GM11168 (cell line): ENCODE measurements around the gene OBSCN.

Source experiments
- in situ Hi-C: fragments of 300-500 bp; cut with MboI; formaldehyde crosslinking; loops from one replicate; pipeline ENCODE4 v1.12.0; 2022; ENCODE audit warnings: low sequenced_read_pairs; ENCODE audit not compliant: unreplicated experiment

OBSCN gene

DNA sequence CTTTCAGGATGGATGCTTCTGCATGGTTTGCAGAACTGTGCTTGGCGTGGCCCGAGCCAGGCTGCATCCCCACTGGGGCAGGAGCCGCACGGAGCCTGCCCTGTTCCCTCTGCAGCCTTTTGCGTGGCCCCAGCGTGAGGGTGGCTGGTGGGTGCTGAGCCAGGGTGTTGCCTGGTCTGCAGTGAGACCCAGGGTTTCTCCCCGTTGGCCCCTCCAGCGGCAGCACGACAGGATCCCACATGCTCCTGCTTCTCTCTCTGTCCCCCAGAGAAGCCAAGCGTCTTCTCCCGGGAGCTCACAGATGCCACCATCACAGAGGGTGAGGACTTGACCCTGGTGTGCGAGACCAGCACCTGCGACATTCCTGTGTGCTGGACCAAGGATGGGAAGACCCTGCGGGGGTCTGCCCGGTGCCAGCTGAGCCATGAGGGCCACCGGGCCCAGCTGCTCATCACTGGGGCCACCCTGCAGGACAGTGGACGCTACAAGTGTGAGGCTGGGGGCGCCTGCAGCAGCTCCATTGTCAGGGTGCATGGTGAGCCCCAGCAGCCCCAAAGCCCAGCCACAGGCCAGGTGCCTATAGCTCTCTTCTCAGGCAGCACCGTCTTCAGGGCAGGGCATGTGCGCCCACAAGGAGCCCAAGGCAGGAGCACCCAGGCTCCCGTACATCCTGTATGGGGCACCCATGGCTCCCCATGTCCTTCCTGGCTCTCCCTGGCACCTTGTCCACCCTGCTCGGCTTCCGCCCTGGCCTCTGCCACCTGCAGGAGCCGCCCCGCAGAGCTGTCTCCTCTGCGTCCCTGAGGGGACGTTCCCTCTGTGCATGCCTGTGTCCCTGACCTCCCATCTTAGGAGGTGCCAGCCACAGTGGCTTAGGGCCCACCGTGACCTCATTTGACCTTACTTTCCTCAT, 78.9 kb downstream of the OBSCN start:
- in situ Hi-C loops, result no loop called here

DNA sequence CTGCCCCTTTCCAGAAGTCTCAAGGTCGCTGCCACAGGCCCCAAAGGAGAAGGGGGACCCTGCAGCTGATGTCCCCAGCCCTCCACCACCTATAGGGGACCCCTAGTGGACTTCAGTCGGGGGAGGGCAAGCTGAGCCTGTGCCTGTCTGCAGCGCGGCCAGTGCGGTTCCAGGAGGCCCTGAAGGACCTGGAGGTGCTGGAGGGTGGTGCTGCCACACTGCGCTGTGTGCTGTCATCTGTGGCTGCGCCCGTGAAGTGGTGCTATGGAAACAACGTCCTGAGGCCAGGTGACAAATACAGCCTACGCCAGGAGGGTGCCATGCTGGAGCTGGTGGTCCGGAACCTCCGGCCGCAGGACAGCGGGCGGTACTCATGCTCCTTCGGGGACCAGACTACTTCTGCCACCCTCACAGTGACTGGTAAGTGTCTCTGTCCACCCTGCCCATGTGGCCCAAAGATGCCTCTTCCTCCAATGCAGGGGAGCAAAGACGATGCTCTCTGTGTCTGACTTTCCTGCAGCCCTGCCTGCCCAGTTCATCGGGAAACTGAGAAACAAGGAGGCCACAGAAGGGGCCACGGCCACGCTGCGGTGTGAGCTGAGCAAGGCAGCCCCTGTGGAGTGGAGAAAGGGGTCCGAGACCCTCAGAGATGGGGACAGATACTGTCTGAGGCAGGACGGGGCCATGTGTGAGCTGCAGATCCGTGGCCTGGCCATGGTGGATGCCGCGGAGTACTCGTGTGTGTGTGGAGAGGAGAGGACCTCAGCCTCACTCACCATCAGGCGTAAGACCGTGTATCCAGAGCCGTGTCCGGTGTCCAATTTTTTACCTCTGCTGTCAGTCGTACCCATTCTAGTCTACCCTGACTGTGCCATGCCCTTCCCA, 79.9 kb downstream of the OBSCN start:
- in situ Hi-C loops, result no loop called here

DNA sequence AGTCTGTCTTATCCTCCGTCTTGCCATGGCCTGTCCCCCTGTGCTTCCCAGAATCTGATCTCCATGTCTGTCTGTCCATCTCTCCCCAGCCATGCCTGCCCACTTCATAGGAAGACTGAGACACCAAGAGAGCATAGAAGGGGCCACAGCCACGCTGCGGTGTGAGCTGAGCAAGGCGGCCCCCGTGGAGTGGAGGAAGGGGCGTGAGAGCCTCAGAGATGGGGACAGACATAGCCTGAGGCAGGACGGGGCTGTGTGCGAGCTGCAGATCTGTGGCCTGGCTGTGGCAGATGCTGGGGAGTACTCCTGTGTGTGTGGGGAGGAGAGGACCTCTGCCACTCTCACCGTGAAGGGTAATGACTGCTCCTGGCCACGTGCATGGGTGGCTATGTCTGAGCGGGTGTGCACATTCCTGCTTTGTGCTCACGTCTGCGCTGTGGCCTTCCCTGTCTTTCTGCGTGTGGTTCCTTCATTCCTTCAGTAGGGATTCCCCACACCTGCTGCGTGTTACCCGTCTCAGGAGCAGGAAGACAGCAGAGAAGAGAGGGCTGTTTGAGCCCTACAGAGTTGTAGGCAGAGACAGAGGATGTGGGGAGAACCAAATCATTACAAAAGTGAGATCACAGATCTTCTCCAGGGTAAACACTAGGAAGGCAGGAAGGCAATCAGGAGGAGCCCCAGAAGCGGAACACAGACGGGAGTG, 80.8 kb downstream of the OBSCN start:
- in situ Hi-C loops, result no loop called here

DNA sequence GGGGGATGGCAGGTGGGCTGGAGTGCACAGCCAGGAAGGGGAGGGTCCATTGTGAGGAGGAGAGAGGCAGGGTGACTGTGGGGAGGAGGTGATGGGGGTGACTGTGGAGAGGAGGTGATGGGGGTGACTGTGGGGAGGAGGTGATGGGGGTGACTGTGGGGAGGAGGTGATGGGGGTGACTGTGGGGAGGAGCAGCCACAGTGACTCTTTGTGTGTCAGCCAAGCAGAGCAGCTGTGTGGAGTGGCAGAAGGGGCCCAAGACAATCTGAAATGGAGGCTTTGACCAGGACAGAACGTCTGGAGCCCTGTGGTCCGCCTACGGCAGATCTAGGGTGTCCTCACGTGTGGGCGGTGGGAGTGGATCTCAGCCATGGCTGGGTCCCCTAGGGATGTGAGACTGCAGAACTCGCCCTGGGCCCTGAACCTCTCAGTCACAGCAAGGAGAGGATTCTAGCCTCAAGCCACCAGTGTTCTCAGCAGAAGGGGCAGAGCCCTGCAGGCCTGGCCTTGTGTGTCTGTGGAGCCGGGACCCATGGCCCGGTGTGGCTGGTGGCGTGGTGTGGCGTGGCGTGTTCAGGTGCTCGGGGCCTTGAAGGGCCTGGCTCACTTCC, 81.5 kb downstream of the OBSCN start:
- in situ Hi-C loops, result no loop called here

DNA sequence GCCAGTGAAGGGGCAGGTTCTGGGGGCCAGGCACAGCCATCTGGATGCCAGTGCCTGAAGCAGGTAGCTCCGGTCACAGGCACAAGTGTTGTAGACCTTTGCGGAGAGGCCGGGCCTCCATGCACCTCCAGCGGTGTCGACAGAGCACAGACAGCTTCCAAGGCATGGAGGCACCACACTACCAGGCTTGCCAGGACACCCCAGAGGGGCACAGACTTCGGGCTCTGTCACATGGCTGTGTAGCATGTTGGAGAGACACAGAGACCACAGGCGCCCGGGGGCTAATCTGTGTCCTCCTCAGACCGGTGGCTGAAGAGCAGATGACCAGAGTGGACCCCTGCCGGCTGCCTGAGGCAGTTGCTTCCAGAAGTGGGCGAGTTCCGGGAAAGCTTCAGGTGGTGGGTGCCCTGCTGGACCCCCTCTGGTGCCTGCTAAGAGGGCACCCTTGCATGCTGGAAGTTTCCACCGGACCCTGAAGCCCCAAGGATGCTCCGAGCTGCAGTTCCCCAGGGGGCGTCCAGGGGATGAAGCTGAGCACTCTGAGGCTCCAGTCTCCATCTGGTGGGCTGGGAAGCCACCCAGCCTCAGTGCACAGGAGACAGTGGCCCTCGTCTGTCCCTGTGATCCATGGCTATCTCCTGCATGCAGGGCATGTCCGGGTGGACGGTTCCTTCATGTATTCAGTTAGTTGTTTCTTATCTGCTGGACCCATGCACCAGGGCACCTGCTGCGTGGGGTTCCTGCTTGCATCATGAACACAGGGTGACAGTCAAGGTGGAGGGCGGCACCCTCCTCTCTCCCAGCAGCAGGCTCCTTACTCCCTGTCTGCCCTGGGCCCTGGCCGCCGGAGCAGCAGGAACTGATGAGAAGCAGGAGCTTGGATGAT, 82.4 kb downstream of the OBSCN start:
- in situ Hi-C loops, result no loop called here

DNA sequence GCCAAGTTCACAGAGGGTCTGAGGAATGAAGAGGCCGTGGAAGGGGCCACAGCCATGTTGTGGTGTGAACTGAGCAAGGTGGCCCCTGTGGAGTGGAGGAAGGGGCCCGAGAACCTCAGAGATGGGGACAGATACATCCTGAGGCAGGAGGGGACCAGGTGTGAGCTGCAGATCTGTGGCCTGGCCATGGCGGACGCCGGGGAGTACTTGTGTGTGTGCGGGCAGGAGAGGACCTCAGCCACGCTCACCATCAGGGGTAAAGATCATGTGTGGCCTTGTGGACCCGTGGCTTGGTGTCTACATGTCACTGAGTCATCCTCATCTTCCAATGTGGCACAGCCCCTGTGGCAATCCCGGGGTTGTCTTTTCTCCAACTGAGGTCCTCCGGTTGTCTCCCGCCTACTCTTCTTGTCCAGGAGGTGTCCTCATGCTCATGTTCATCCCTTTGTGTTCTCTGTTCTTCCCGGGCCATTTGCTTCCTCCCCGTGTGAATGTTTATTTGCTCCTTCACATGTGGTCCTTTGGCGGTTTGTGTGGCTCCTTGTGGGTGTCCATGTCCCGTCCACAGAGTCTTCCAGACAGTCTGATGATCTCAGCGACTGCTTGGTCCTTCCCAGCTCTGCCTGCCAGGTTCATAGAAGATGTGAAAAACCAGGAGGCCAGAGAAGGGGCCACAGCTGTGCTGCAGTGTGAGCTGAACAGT, 84.2 kb downstream of the OBSCN start:
- in situ Hi-C loops, result no loop called here

DNA sequence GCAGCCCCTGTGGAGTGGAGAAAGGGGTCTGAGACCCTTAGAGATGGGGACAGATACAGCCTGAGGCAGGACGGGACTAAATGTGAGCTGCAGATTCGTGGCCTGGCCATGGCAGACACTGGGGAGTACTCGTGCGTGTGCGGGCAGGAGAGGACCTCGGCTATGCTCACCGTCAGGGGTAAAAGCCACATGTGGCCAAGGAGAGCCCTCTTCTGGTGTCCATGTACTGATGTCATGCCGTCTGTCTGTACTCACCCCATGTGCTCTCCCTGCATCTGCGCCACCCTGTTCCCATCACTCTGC, 84.7 kb downstream of the OBSCN start:
- in situ Hi-C loops, result no loop called here

DNA sequence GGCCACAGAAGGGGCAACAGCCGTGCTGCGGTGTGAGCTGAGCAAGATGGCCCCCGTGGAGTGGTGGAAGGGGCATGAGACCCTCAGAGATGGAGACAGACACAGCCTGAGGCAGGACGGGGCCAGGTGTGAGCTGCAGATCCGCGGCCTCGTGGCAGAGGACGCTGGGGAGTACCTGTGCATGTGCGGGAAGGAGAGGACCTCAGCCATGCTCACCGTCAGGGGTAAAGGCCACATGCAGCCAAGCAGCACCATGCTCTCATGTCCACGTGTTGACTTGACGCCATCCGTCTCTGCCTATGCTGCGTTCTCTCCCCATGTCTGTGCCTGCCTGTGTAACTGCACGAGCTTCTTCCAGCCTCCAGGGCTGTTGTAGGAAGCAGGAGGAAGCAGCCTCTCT, 85.5 kb downstream of the OBSCN start:
- in situ Hi-C loops, result no loop called here

DNA sequence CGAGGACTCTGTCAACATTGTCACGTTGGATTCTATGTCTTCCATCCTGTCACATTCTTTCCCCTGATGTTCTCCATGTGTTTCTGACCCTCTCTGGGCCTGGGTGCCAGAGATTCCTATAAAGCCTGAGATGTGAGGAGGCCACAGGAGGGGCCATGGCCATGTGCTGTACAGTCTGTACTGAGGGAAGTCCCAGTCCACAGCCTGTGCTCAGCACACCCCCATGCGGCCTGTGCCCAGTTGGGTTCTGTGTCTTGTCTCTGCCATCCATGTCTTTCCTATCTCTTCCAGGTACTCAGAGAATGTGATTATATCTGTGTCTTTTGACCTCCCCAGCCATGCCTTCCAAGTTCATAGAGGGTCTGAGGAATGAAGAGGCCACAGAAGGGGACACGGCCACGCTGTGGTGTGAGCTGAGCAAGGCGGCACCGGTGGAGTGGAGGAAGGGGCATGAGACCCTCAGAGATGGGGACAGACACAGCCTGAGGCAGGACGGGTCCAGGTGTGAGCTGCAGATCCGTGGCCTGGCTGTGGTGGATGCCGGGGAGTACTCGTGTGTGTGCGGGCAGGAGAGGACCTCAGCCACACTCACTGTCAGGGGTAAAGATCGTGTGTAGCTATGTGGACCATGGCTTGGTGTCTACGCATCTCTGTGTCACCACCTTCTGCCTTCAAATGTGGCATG, 86.1 kb downstream of the OBSCN start:
- in situ Hi-C loops, result no loop called here

DNA sequence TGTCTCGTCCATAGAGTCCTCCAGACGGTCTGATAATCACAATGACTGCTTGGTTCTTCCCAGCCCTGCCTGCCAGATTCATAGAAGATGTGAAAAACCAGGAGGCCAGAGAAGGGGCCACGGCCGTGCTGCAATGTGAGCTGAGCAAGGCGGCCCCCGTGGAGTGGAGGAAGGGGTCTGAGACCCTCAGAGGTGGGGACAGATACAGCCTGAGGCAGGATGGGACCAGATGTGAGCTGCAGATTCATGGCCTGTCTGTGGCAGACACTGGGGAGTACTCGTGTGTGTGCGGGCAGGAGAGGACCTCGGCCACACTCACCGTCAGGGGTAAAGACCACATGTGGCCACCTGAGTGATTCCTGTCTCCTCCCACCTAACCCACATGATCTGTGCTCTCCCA, 86.9 kb downstream of the OBSCN start:
- in situ Hi-C loops, result no loop called here

DNA sequence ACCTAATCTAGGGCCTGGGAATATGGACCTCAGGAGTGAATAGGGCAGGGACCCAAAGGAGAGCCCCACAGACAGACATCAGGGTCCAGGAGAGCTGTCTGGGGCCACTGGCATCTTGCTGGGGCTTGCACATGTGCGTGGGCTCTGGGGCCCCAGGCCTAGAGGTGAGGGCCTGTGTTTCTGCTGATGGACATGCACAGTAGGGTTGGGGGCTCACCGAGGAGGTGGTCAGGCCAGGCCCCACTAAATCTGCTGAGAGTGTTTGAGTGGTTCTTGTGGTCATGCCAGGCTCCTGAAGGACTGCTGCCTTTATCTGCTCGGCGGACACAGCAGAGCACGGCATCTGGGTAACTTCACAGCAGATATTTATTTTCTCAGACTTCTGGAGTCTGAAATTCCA, 87.4 kb downstream of the OBSCN start:
- in situ Hi-C loops, result no loop called here

DNA sequence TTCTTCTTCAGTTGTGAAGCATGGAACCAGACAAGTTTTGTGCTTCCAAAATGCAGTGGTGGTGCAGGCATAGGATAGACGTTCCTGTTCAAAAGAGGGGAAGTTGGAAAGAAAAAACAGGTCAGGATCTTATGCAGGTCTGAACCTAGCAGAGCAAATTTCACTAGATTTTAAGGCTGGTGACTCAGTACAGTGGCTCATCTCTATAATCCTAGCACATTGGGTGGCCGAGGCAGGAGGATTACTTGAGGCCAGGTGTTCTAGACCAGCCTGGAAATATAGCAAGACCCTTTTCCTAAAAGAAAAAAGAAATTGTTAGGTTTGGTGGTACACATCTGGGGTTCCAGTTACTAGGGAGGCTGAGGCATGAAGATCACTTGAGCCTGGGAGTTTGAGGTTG, 88.1 kb downstream of the OBSCN start:
- in situ Hi-C loops, result no loop called here

DNA sequence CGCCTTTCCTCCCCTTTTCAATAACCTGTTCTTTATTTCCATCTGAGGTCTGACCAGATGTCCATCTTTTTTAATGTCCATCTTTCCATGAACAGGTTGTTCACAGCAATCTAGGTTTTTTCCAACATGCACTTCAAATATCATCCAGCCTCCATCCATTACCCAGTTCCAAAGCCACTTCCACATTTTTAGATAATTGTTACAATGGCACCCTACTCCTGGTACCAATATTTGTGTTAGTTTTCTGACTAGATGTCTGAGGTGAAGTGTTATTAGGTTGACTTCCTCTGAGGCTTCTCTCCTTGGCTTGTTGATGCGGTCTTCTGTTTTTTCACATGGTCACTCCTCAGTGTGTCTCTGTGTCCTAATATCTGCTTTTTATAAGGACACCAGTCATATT, 89.4 kb downstream of the OBSCN start:
- in situ Hi-C loops, result no loop called here

DNA sequence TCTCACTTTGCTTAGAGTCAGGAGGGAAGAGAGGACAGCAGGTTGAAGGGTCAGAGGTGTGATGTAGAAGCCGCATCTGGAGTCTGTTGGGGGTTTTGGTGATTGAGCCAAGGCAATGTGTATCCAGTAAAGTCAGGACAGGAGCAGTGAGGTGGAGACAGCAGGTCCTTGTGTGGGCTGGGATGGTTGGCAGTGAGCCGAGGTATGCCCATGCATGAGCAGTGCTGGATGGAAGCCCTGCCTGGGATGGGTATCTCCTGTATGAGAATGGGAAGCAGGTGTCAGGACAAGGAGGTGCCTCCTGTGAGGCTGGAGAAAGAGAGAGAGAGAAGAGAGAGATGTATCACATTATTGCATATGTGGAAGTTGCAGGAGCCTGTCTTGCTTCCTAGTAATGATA, 90.0 kb downstream of the OBSCN start:
- in situ Hi-C loops, result no loop called here

DNA sequence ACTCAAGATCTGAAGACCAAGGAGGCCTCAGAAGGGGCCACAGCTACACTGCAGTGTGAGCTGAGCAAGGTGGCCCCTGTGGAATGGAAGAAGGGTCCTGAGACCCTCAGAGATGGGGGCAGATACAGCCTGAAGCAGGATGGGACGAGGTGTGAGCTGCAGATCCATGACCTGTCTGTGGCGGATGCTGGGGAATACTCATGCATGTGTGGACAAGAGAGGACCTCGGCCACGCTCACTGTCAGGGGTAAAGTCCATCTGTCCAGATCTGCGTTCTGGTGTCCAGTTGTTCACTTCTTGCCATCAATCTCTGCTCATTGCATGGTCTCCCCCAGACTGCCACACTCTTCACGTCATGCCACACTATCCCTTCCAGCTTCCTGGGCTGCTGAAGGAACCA, 90.6 kb downstream of the OBSCN start:
- in situ Hi-C loops, result no loop called here

DNA sequence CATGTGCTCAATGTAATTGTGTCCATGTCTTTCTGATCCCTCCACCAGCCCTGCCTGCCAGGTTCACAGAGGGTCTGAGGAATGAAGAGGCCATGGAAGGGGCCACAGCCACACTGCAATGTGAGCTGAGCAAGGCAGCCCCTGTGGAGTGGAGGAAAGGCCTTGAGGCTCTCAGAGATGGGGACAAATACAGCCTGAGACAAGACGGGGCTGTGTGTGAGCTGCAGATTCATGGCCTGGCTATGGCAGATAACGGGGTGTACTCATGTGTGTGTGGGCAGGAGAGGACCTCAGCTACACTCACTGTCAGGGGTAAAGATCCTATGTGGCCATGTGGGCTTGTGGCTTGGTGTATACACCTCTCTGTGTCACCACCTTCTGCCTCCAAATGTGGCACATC, 91.4 kb downstream of the OBSCN start:
- in situ Hi-C loops, result no loop called here

DNA sequence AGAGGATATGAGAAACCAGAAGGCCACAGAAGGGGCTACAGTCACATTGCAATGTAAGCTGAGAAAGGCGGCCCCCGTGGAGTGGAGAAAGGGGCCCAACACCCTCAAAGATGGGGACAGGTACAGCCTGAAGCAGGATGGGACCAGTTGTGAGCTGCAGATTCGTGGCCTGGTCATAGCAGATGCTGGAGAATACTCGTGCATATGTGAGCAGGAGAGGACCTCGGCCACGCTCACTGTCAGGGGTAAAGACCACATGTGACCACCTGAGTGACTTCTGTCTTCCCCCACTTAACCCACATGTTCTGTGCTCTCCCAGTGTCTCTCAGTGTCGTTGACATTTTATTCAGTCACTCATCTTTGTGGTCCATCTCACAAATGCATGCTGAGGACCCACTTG, 92.1 kb downstream of the OBSCN start:
- in situ Hi-C loops, result no loop called here

DNA sequence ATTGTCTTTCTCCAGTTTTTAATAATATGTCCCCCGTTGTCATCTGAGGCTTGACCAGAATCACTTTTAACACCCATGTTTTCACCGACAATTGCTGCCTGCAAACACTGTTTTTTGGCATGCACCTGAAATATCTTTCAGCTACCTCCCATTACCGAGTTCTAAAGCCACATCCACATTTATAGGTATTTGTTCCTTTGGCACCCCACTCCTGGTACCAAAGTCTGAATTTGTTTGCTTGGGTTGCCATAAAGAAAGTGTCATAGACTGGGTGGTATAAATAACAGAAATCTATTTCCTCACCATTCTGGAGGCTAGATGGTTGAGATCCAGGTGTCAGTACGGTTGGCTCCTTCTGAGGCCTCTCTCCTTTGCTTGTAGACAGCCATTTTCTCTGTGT, 94.2 kb downstream of the OBSCN start:
- in situ Hi-C loops, result no loop called here
